ENCODE measurements around the gene FOXR1.

FOXR1 gene

GRCh38 chr11:118971646-118972045 lies at the start of gene FOXR1:
TSS of gene FOXR1 (plus strand) at chr11:118971761. CDS start at chr11:118971932, 171 bp downstream.
- no peak for DNase-seq

DNA sequence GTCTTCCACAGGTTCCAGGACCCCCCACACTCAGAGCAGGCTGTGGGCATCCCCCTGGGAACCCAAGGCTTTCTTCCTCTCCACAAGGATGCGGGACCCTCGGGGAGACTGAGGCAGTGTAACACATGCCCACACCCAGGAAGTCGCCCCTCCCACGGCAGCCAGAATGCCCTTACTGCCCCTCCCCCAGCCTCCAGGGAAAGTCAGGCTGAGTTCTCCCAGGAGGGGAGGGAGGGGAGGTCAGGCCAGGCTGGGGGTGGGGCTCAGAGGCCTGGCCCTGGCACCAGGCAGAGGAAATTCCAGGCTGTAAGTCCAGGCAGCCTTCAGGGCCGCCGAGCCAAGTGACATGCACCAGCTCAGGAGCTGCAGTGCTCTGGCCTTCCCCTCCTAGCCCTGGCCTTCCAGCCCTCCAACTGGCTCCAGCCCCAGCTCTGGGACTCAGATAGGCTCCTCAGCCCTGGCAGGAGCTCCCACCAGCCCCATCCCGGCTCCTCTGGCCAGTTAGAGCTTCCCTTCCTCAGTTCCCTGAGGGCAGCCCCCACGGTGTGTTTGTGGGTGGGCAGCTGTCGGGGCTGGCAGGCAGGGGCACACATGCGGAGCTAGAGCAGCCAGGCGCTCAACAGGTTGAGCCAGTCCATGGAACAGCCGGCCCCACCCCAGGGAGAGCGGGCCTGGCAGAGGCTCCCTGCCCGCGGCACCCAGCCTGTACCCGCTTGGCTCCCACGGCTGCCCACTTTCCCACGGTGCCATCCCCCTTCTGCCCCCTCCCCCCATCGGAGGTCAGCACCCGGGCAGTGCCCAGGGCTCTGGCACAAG lies 49.4 kb upstream of the FOXR1 start:
- no peak for DNase-seq

DNA sequence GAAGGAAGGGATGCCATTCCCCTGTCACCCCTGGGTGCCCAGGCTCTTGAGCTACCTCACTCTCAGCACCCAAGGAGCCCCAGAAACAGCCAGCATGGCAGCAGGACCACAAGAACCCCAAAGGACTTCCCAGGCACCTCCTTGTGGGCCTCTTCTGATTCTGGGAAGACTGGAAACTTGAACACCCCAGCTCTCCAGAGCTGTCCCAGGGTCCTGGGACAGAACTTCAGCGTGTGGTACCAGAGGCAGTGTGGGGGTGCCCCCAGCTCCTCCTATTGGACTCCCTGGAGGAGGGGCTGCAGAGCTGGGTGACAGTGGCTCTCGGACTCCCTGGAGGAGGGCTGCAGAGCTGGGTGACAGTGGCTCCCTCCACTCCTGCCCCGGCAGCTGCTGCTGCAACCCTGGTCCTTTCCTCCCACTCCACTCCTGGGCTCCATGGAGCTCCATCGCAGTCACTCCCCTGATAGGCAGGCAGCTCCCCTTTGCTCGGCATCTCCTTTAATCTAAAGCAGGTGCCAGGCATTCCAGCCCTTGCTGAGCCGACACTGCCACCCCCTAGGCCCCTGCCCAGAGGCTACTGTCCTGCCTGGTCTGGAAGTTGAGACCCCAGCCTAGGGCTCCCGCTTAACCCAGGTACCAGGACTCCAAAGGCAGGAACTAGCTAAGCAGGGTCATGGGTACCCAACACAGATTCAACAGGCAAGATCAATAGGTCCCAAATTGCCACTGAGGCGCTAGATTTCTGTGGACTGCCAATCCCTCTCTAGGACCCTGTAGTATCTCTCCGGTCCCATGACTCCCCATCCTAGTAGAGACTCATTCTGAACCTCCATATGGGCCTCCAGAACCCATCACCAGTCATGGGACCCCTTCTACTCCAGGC lies 48.6 kb upstream of the FOXR1 start:
- DNase-seq: no peak

DNA sequence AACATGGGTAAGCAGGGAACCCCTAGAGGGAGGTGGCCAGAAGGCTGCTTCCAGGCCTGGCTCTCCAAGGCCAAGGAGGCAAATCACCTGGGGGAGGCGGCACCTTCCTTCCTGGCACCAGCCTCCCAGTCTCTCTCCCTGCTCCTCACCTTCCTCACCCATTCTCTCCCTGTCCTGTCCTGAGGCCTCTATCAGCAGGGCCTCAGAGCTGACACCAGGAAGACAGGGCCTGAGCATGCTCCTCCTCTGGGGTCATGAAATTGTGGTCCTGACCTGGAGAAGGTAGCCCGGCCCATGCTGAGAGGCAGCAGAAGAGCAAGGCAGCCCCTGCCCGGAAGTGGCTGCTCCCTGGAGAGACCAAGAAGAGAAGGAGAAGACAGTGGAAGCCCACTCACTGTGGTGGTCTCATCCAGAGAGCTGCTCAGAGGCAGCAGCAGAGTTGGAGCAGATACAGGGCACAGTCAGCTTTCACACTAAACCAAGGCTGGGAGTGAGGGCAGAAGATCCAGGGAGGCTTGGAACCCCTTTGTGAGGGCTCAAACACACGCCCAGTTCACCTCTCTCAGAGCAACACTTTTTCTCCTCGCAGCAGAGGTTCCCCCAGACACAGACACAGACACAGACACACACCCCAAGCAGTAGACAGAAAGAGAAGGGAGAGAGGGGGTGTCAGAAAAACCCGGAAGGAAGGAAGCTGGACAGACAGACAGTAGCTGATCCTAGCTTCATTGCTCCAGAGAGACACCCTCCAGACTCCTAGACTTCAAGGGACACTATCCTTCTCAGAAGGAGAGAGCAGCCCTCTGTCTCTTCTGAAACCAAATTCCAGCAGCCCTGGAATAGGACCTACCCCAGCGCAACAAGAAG lies 47.6 kb upstream of the FOXR1 start:
- no peak for DNase-seq

GRCh38 chr11:118924591-118925585 lies 46.7 kb upstream of the FOXR1 start:
- peak; percentile 61 for DNase-seq

GRCh38 chr11:118927554-118928100 lies 43.9 kb upstream of the FOXR1 start:
- no peak for DNase-seq

- DNase-seq: peak; percentile 94
Measured at GRCh38 chr11:118928101-118928869, 43.3 kb upstream of the FOXR1 start.

DNA sequence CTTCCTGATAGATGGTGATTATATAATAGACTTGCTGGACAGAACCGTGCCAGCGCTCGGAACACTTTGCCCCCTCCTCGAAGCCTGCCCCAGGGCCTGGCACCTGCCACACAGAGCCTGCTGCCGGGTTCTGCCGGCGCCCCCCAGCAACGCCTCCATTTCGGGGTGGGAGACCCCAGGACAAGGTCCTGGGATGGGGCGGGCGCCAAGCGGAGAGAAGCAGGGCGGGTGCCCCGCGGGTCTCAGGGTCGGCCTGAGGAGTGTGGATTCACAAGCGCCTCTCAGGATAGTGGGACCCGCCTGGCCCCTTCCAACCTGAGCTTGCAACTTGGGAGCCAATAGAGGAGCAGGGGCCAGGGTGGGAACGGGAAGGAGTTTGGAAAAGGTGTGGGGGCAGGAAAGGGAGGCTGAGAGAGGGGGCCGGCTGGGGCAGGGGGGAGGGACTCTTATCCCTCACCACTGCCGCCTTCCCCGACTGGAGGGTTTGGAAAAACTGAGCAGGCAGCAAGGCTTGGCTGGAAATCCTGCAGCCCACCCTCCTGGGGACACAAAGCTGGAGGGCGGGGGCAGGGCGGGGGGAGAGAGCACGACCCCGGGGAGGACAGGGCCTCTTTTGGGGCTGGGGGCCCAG lies 42.6 kb upstream of the FOXR1 start:
- DNase-seq: peak; percentile 88

DNA sequence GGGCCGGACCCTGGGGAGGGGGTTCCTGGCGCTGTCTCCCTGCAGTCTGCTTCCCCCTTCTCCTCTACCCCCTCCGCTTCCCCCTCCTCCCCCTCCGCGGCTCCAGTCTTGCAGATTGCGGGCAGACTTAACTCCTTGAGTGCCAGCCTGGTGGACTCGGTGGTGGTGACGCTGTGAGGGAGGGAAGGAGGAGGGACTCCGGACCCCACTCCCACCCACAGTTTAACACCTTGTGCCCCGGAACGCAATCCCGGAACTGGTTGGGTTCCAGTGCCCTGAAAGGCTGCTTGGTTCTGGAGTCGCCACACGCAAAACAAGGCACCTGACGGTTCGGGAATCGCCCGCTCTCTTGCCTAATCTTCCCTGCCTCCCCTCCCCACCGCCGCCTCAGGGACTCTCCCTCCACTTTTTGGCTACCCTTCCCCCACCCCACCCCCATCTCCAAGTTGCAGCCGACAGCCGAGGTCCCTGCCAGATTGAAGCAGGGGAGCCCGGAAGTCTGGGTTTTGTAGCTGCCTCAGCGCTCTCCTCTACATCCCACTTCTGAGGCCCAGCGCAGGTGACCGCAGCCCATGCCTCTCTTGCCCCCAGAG lies 42.0 kb upstream of the FOXR1 start:
- peak; percentile 94 for DNase-seq

GRCh38 chr11:118930094-118930712 lies 41.4 kb upstream of the FOXR1 start:
- DNase-seq: peak; percentile 98

DNA sequence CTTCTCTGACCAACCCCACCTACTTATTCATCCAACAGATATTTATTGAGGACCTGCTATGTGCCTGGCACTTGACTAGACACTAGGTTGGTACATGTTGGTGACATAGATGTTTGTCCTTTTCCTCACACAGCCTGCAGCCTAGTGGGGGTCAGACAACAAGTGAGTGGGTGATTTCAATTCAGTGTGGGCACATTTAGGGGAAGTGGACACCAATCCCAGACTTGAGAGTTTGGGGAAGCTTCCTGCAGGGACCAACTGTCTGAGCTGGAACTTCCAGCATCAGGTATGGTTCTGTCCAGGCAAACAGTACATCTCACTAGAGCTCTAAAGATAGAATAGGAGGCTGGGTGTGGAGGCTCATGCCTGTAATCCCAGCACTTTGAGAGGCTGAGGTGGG lies 40.0 kb upstream of the FOXR1 start:
- DNase-seq: no peak

- DNase-seq: no peak
Measured at GRCh38 chr11:118933486-118933885, 38.1 kb upstream of the FOXR1 start.

GRCh38 chr11:118935376-118935775 lies 36.2 kb upstream of the FOXR1 start:
- DNase-seq: no peak

GRCh38 chr11:118938491-118939403 lies 32.8 kb upstream of the FOXR1 start:
- no peak for DNase-seq

GRCh38 chr11:118939404-118939915 lies 32.1 kb upstream of the FOXR1 start:
- no peak for DNase-seq

- no peak for DNase-seq
Measured at GRCh38 chr11:118939953-118940598, 31.5 kb upstream of the FOXR1 start.

DNA sequence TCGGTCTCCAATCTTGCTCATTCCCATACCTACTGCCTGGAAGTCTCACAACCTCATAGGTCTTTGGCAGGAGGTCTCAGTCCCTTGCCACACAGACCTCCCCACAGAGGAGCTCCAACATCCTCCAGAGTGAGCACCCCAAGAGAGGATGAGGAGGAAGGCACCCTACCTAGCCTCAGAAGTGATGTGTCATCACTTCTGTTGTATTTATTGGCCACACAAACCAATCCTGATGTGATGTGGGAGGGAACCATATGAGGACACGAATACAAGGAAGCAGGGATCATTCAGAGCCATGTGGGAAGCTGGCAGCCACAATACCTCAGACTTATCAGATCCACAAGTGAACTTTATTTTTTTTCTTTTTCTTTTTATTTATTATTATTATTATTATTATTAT lies 24.5 kb upstream of the FOXR1 start:
- no peak for DNase-seq
